ENCODE data around the gene PXDN.

Gene PXDN

GRCh38 chr2:1607236-1607920 is 136.9 kb downstream of the PXDN start:
- DNase-seq: no peak

- no peak for DNase-seq
Observed at GRCh38 chr2:1606421-1607235, 137.7 kb downstream of the PXDN start.

- DNase-seq: no peak
Observed at GRCh38 chr2:1606046-1606400, 138.3 kb downstream of the PXDN start.

- DNase-seq: no peak
Observed at GRCh38 chr2:1605102-1606045, 138.9 kb downstream of the PXDN start.

- no peak for DNase-seq
Observed at GRCh38 chr2:1603521-1603920, 140.8 kb downstream of the PXDN start.

- no peak for DNase-seq
Observed at GRCh38 chr2:1603059-1603458, 141.3 kb downstream of the PXDN start.

GRCh38 chr2:1602278-1603010 is 141.9 kb downstream of the PXDN start:
- no peak for DNase-seq

GRCh38 chr2:1601471-1602277 is 142.6 kb downstream of the PXDN start:
- no peak for DNase-seq

- no peak for DNase-seq
Observed at GRCh38 chr2:1601067-1601412, 143.3 kb downstream of the PXDN start.

- DNase-seq: no peak
Observed at GRCh38 chr2:1600191-1601066, 143.9 kb downstream of the PXDN start.

GRCh38 chr2:1599301-1600085 is 144.8 kb downstream of the PXDN start:
- DNase-seq: no peak

GRCh38 chr2:1598800-1599199 is 145.5 kb downstream of the PXDN start:
- DNase-seq: no peak

- DNase-seq: no peak
Observed at GRCh38 chr2:1598041-1598710, 146.1 kb downstream of the PXDN start.

GRCh38 chr2:1595274-1595673 is 149.0 kb downstream of the PXDN start:
- DNase-seq: no peak

- DNase-seq: no peak
Observed at GRCh38 chr2:1594373-1595171, 149.7 kb downstream of the PXDN start.

- DNase-seq: no peak
Observed at GRCh38 chr2:1594123-1594372, 150.3 kb downstream of the PXDN start.

GRCh38 chr2:1593371-1594122 is 150.8 kb downstream of the PXDN start:
- DNase-seq: no peak
